Measurements from ENCODE around the gene IL31.

- TF ChIP-seq, protein P1, sequence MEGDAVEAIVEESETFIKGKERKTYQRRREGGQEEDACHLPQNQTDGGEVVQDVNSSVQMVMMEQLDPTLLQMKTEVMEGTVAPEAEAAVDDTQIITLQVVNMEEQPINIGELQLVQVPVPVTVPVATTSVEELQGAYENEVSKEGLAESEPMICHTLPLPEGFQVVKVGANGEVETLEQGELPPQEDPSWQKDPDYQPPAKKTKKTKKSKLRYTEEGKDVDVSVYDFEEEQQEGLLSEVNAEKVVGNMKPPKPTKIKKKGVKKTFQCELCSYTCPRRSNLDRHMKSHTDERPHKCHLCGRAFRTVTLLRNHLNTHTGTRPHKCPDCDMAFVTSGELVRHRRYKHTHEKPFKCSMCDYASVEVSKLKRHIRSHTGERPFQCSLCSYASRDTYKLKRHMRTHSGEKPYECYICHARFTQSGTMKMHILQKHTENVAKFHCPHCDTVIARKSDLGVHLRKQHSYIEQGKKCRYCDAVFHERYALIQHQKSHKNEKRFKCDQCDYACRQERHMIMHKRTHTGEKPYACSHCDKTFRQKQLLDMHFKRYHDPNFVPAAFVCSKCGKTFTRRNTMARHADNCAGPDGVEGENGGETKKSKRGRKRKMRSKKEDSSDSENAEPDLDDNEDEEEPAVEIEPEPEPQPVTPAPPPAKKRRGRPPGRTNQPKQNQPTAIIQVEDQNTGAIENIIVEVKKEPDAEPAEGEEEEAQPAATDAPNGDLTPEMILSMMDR (conservative IDR thresholded peaks at IDR 0.05; ENCODE audit: low read length): no peak
- no peak for TF ChIP-seq EZH2phosphoT487 (IDR thresholded peaks at IDR 0.05; ENCODE audit: borderline replicate concordance)
Observed at GRCh38 chr12:122174155-122174845, at the start of gene IL31.

Data from Loucy (cell line).